GM21526 (cell line): ENCODE data around the gene AGR3.

Experiments
- ATAC-seq: cut with Tn5 transposase; IDR thresholded peaks from one replicate; pipeline ENCODE4 v1.9.1; 2021; ENCODE audit warnings: moderate library complexity; ENCODE audit not compliant: unreplicated experiment, low FRiP score

Gene AGR3

GRCh38 chr7:16838891-16839290 lies 42.9 kb downstream of the AGR3 start:
- ATAC-seq: no peak

GRCh38 chr7:16838386-16838785 lies 43.4 kb downstream of the AGR3 start:
- ATAC-seq: no peak

GRCh38 chr7:16836481-16836880 lies 45.3 kb downstream of the AGR3 start:
- ATAC-seq: no peak

DNA sequence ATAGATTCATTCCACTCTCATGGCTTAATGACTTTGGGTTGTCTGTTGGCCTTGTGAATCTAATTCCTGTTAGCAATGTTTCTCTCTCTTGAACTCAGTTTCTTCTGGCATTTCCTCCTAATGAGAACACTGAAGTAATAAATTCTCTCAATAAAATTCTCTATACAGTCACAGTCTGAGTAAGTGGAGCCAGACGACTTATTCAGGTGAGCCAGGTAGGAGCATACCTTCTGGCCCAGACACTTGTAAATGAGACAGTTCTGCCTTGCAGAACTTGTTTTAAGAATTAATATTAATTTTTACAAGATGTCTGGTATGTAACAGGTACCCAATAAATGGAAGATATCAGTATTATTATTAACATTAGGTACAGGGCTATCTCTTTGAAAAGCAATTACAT lies 48.4 kb downstream of the AGR3 start:
- no peak for ATAC-seq

DNA sequence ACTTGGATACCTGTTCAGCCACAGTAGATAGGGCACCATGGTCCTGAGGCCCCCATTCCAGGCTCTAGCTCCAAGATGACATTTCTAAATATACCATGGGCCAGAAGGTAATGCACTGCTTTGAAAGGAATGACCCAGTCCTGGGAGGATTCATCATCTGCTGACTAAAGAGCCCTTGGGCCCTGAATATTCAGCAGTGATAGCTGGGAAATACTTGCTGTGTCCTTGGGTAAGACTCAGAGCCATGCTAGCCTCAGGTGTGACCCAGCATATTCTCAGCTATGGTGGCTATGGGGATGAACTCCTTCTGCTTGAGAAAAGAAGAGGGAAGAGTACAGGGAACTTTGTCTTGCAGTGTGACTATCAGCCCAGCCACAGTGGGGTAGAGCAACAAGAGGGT lies 55.7 kb downstream of the AGR3 start:
- no peak for ATAC-seq

- no peak for ATAC-seq
Measured at GRCh38 chr7:16822029-16822428, 59.8 kb downstream of the AGR3 start.

DNA sequence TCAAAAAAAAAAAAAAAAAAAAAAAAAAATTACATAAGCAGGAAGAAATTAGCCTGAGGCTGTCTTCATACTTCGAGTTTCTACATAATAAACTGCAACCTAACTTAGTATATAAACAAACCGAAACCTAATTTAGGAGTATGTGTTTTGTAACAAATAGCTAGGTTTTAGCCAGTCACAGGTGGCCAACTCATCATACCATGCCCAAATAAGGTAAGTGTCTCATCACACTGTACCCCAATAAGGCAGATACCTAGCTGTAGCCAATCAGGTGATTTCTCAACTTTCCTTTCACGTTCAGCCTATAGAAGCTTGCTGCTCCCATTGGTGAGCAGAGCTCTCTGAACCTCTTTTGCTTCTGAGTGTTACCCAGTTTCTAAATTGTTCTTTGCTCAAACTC lies 63.1 kb downstream of the AGR3 start:
- no peak for ATAC-seq

DNA sequence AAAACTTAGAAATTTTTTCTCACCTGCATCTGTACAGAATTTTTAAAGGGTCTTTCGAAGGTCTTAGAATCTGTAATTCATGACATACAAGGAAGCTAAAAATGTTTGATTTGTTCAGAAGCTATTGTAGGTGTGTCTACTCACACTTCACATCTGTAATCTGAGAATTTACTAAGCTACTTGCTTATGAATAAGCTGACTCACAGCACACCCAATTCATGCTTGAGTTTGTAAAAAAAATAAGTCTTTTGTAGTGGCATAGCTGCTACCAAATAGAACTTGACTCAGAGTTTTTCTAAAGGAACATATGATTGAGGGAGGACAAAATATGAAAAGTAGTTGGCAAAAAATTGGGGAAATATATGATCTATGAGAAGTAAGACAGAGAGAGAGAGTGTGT lies 64.2 kb downstream of the AGR3 start:
- ATAC-seq: no peak

GRCh38 chr7:16816824-16817223 lies 65.0 kb downstream of the AGR3 start:
- no peak for ATAC-seq

DNA sequence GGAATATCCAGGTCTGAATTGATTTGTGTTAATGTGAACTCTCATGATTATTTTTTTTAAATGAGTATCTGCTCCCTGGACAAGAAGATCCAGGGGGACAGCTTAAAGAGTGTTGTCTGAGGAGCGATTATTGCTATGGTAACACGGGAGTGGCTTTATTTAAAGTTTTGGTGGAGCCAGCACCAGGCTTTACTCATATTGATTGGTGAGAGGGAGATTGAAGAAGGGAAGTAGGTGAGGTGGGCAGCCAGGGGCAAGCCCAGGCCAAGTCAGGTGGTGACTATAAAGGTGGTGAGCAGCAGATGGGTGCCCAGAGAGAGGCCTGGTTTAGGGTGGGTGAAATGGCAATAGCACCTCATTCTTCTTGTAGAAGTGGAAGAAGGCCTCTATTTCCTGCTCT lies 66.8 kb downstream of the AGR3 start:
- ATAC-seq: no peak

- no peak for ATAC-seq
Measured at GRCh38 chr7:16813232-16813616, 68.6 kb downstream of the AGR3 start.

- no peak for ATAC-seq
Measured at GRCh38 chr7:16812542-16813231, 69.1 kb downstream of the AGR3 start.

GRCh38 chr7:16811551-16811950 lies 70.2 kb downstream of the AGR3 start:
- no peak for ATAC-seq

- ATAC-seq: no peak
Measured at GRCh38 chr7:16810573-16810972, 71.2 kb downstream of the AGR3 start.

DNA sequence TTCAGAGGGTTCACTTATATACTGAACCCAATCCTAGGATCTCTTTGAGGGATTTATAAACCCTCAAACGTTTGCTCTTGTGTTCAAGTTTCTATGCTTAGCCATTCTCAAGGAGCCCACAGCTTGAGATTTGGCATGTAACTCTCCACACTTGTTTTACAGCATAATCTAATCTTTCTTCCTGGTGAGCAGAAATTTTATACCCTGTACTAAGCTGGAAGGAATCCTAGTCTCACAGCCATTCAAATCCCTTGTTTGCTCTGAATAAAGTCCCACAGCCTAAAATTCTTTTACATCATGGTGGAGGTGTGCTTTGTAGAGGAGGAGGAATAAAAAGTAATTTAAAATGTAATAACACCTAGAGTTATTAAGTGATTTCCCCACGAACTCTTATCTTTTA lies 71.7 kb downstream of the AGR3 start:
- no peak for ATAC-seq
